ENCODE measurements around the gene HDAC7.
A peak's percentile ranks its signal among the peaks of the same experiment; 100 is the strongest.

Gene HDAC7

GRCh38 chr12:47754126-47754525, 65.6 kb downstream of the HDAC7 start:
- TF ChIP-seq FOXM1 (IDR thresholded peaks at IDR 0.05; ENCODE audit: borderline replicate concordance, low read depth) (no peak), RAD21 (IDR thresholded peaks at IDR 0.05; ENCODE audit: low read depth) (no peak), EGR1 (IDR thresholded peaks at IDR 0.05) (no peak), ZBTB7A (IDR thresholded peaks at IDR 0.05; ENCODE audit: low read depth) (no peak), EP300 (IDR thresholded peaks at IDR 0.05; ENCODE audit: borderline replicate concordance) (no peak), MAX (IDR thresholded peaks at IDR 0.05) (no peak), REST (IDR thresholded peaks at IDR 0.05; ENCODE audit: low read depth) (no peak), CREB1 (IDR thresholded peaks at IDR 0.05; ENCODE audit: low read depth) (no peak), USF1 (IDR thresholded peaks at IDR 0.05) (no peak), NFIC (IDR thresholded peaks at IDR 0.05) (no peak), YY1 (IDR thresholded peaks at IDR 0.05; ENCODE audit: low read depth) (no peak), CEBPB (IDR thresholded peaks at IDR 0.05) (no peak), TAF1 (IDR thresholded peaks at IDR 0.05; ENCODE audit: low read depth) (no peak), TCF12 (IDR thresholded peaks at IDR 0.05; ENCODE audit: low read depth) (no peak), TEAD4 (IDR thresholded peaks at IDR 0.05) (no peak)

- peak; percentile 75 for TF ChIP-seq MAX (IDR thresholded peaks at IDR 0.05)
- TF ChIP-seq TEAD4 (IDR thresholded peaks at IDR 0.05), result peak; percentile 88
- no peak for TF ChIP-seq TAF1 (IDR thresholded peaks at IDR 0.05; ENCODE audit: low read depth)
- TF ChIP-seq EGR1 (IDR thresholded peaks at IDR 0.05), result no peak
- TF ChIP-seq RAD21 (IDR thresholded peaks at IDR 0.05; ENCODE audit: low read depth), result no peak
- peak; percentile 74 for TF ChIP-seq FOXM1 (IDR thresholded peaks at IDR 0.05; ENCODE audit: borderline replicate concordance, low read depth)
- TF ChIP-seq USF1 (IDR thresholded peaks at IDR 0.05), result peak; percentile 97
- TF ChIP-seq CREB1 (IDR thresholded peaks at IDR 0.05; ENCODE audit: low read depth), result peak; percentile 32; the same call in 1 of the 2 replicates
- peak; percentile 95 for TF ChIP-seq EP300 (IDR thresholded peaks at IDR 0.05; ENCODE audit: borderline replicate concordance)
- TF ChIP-seq REST (IDR thresholded peaks at IDR 0.05; ENCODE audit: low read depth), result no peak
- no peak for TF ChIP-seq CEBPB (IDR thresholded peaks at IDR 0.05)
- 0 out of 2 replicates have a peak, but pooled peaks have one; percentile 45 for TF ChIP-seq ZBTB7A (IDR thresholded peaks at IDR 0.05; ENCODE audit: low read depth)
- peak; percentile 95 for TF ChIP-seq TCF12 (IDR thresholded peaks at IDR 0.05; ENCODE audit: low read depth)
- peak; percentile 88 for TF ChIP-seq NFIC (IDR thresholded peaks at IDR 0.05)
- TF ChIP-seq YY1 (IDR thresholded peaks at IDR 0.05; ENCODE audit: low read depth), result 0 out of 2 replicates have a peak, but pooled peaks have one; percentile 21
These were observed 66.4 kb downstream of the HDAC7 start for GRCh38 chr12:47753021-47754001.

GRCh38 chr12:47752552-47752951, 67.2 kb downstream of the HDAC7 start:
- TF ChIP-seq YY1 (IDR thresholded peaks at IDR 0.05; ENCODE audit: low read depth), result no peak

- TF ChIP-seq TEAD4 (IDR thresholded peaks at IDR 0.05) (no peak), USF1 (IDR thresholded peaks at IDR 0.05) (no peak), TCF12 (IDR thresholded peaks at IDR 0.05; ENCODE audit: low read depth) (no peak), FOXM1 (IDR thresholded peaks at IDR 0.05; ENCODE audit: borderline replicate concordance, low read depth) (no peak), EGR1 (IDR thresholded peaks at IDR 0.05) (no peak), NFIC (IDR thresholded peaks at IDR 0.05) (no peak), YY1 (IDR thresholded peaks at IDR 0.05; ENCODE audit: low read depth) (no peak), TAF1 (IDR thresholded peaks at IDR 0.05; ENCODE audit: low read depth) (no peak), ZBTB7A (IDR thresholded peaks at IDR 0.05; ENCODE audit: low read depth) (no peak), RAD21 (IDR thresholded peaks at IDR 0.05; ENCODE audit: low read depth) (no peak), CEBPB (IDR thresholded peaks at IDR 0.05) (no peak), CREB1 (IDR thresholded peaks at IDR 0.05; ENCODE audit: low read depth) (no peak), MAX (IDR thresholded peaks at IDR 0.05) (no peak), EP300 (IDR thresholded peaks at IDR 0.05; ENCODE audit: borderline replicate concordance) (no peak), REST (IDR thresholded peaks at IDR 0.05; ENCODE audit: low read depth) (no peak)
These were observed 67.6 kb downstream of the HDAC7 start for GRCh38 chr12:47752121-47752520.
